GM23248 (cell line): ENCODE measurements around the gene S1PR5.

Experiments used
- EZH2 ChIP-seq: fragments of 200-600 bp; sonication (generic); IDR thresholded peaks from 2 replicates; pipeline ENCODE4 v1.6.1; 2018; ENCODE audit warnings: antibody characterized with exemption, mild to moderate bottlenecking; ENCODE audit not compliant: insufficient read depth, poor library complexity, severe bottlenecking
- EZH2phosphoT487 ChIP-seq: fragments of 200-600 bp; sonication (generic); IDR thresholded peaks from 2 replicates; pipeline ENCODE4 v1.6.1; 2018; ENCODE audit warnings: antibody characterized with exemption, moderate library complexity, mild to moderate bottlenecking, low read depth; ENCODE audit not compliant: insufficient read depth

- TF ChIP-seq EZH2 (no peak), EZH2phosphoT487 (no peak)
Measured at GRCh38 chr19:10543420-10544241, 26.4 kb upstream of the S1PR5 start, which contains the start of gene ATG4D.
